ENCODE data around the gene SMAP1.

DNA sequence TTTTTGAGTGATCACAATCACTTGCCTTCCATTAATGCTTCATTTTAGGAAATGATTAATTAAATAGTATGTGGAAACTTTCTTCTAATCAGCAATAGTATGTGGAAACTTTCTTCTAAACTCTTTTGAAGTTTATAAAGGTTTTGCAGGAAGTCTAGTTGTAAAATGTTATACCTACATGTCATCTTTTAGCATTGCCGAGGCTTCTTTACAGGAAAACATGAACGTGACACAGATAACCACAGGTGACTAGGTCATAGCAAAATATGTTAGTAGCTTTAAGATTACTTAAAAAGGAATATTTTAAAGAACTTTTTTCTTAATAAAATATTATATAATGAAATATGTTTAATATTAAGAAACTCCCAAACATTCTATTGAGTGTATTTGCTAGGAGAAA lies 56.8 kb downstream of the SMAP1 start:
- TF ChIP-seq, protein P1, sequence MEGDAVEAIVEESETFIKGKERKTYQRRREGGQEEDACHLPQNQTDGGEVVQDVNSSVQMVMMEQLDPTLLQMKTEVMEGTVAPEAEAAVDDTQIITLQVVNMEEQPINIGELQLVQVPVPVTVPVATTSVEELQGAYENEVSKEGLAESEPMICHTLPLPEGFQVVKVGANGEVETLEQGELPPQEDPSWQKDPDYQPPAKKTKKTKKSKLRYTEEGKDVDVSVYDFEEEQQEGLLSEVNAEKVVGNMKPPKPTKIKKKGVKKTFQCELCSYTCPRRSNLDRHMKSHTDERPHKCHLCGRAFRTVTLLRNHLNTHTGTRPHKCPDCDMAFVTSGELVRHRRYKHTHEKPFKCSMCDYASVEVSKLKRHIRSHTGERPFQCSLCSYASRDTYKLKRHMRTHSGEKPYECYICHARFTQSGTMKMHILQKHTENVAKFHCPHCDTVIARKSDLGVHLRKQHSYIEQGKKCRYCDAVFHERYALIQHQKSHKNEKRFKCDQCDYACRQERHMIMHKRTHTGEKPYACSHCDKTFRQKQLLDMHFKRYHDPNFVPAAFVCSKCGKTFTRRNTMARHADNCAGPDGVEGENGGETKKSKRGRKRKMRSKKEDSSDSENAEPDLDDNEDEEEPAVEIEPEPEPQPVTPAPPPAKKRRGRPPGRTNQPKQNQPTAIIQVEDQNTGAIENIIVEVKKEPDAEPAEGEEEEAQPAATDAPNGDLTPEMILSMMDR (IDR thresholded peaks at IDR 0.05; ENCODE audit: low read depth, low read length): no peak
- no peak for TF ChIP-seq EZH2phosphoT487 (IDR thresholded peaks at IDR 0.05; ENCODE audit: low read depth)

Data from OCI-LY3 (cell line).